Measurements from ENCODE around the gene CELSR3.

The CELSR3 gene

DNA sequence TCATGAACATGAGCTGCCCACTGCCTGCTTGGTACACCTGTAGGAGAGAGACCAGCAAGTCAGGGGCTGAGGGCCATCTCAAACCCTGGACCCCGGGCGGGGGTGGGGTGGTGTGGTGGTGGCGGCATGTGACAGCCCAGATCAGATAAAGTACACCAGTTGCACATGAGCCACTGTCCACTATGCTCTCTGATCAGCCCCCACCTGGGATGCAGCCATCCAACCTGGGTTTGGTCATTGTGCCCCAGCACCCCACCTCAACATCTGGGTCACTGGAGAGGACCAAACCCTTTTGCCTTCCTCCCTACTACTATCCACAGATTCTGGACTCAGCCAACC lies 26.0 kb upstream of the CELSR3 start:
- peaks cover 6% of the 10 kb centered on the region for H3K27me3 Mint-ChIP-seq (ENCODE audit: low read depth, poor library complexity)
- H3K9me3 Mint-ChIP-seq = no peaks in the 10 kb centered on the region
- peaks cover 25% of the 10 kb centered on the region for H3K4me1 Mint-ChIP-seq
- H3K36me3 Mint-ChIP-seq (ENCODE audit: low read depth) = peaks cover 44% of the 10 kb centered on the region
- TF ChIP-seq, protein P1, sequence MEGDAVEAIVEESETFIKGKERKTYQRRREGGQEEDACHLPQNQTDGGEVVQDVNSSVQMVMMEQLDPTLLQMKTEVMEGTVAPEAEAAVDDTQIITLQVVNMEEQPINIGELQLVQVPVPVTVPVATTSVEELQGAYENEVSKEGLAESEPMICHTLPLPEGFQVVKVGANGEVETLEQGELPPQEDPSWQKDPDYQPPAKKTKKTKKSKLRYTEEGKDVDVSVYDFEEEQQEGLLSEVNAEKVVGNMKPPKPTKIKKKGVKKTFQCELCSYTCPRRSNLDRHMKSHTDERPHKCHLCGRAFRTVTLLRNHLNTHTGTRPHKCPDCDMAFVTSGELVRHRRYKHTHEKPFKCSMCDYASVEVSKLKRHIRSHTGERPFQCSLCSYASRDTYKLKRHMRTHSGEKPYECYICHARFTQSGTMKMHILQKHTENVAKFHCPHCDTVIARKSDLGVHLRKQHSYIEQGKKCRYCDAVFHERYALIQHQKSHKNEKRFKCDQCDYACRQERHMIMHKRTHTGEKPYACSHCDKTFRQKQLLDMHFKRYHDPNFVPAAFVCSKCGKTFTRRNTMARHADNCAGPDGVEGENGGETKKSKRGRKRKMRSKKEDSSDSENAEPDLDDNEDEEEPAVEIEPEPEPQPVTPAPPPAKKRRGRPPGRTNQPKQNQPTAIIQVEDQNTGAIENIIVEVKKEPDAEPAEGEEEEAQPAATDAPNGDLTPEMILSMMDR (IDR thresholded peaks at IDR 0.05) = no peak
- no peak overlapping the region for H3K4me3 Mint-ChIP-seq
- no peak overlapping the region for H3K27ac Mint-ChIP-seq
- DNase-seq = no peak

DNA sequence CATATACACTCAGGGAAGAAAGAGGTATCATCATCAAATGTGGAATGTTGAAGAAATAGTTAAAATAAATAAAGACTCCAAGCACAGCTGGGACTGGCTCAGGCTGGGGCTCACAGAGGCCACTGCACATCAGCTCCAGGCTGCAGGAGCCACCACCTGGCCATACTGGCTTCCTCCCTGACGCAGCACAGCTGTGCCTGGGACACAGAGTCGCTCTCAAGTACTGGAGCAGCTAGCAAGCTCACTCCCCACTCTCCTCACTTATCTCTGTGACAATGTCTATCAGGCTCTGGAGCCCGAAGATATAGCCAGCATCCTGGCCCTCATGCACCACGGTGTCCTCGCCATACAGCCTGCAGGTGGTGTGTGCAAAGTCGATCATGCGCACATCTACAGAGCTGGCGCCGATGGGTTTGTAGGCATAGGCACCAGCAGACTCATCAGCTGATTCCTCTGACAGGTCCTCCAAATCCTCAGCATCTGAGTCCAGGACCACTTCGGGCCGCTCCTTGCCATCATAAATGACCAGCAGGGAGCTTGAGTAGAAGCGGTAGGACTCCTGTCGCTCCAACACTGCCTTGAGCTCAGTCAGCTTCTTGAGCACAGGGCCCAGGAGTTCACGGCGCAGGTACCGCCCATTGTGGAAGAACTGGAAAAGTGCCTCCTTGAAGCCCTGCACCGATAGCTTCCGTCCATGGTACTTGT lies 25.5 kb upstream of the CELSR3 start:
- H3K36me3 Mint-ChIP-seq (ENCODE audit: low read depth) = peaks cover 41% of the 10 kb centered on the region
- H3K4me3 Mint-ChIP-seq = no peak overlapping the region
- no peak overlapping the region for H3K27ac Mint-ChIP-seq
- TF ChIP-seq, protein P1 (IDR thresholded peaks at IDR 0.05) = no peak
- DNase-seq = no peak
- H3K27me3 Mint-ChIP-seq (ENCODE audit: low read depth, poor library complexity) = peaks cover 6% of the 10 kb centered on the region
- peaks cover 31% of the 10 kb centered on the region for H3K4me1 Mint-ChIP-seq
- no peaks in the 10 kb centered on the region for H3K9me3 Mint-ChIP-seq

DNA sequence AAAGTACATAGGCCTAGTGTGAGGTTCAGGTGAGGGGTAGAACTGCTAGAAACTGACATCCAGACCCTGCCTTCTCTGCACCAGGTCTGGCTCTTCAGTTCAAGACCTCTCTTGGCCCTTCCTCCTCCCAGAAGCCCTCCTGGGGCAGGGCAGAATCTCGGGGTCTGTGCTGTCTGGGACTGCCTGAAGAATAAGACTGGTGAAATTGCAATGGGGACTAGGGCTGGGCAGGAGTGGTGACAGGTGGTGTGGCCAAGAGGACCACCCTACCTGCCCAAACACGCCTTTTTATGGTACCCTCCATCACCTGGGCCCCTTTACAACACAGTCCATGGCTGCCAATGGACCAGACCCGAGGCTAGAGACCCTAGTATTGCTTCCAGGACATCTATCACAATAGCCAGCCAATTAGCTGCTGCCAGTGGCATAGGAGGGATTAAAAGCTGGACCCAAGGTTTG lies 24.6 kb upstream of the CELSR3 start:
- TF ChIP-seq, protein P1 (IDR thresholded peaks at IDR 0.05) = no peak
- Mint-ChIP-seq H3K27ac (peak overlapping the region; percentile 64), H3K27me3 (ENCODE audit: low read depth, poor library complexity) (peaks cover 6% of the 10 kb centered on the region), H3K4me3 (no peak overlapping the region), H3K9me3 (no peaks in the 10 kb centered on the region), H3K4me1 (peaks cover 31% of the 10 kb centered on the region), H3K36me3 (ENCODE audit: low read depth) (peaks cover 35% of the 10 kb centered on the region)
- no peak for DNase-seq

DNA sequence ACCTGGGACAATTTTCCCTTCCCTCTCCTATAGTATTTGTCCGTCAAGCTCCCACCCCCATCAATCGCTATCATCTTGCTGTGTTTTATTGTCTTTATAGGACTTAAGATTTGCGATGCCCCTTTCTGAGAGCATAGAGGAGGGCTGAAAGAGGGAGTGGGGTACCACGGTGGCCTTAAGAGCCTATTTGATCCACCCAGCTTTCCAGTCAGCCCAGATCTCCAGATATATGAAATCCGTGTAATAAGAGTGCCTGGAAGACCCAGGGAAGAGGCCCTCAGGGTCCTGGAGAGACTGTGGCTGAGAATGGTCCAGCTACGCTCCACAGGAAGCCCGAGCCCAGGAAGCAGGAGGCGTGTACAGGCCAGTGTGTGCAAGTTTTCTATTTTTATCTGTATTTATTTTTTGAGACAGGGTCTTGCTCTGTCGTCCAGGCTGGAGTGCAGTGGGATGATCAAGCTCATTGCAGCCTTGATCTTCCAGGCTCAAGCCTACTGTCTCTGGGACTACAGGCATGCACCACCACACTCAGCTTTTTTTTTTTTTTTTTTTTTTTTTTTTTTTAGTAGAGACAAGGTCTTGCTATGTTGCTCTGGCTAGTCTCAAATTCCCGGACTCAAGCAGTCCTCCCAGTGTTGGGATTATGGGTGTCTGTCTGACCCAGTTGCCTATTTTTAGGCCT lies 24.0 kb upstream of the CELSR3 start:
- peak; percentile 10 for DNase-seq
- Mint-ChIP-seq H3K4me1 (peaks cover 31% of the 10 kb centered on the region), H3K27ac (peak overlapping the region; percentile 64), H3K36me3 (ENCODE audit: low read depth) (peaks cover 37% of the 10 kb centered on the region), H3K27me3 (ENCODE audit: low read depth, poor library complexity) (peaks cover 6% of the 10 kb centered on the region), H3K9me3 (no peaks in the 10 kb centered on the region), H3K4me3 (peak overlapping the region; percentile 92)
- TF ChIP-seq, protein P1 (IDR thresholded peaks at IDR 0.05) = no peak

DNA sequence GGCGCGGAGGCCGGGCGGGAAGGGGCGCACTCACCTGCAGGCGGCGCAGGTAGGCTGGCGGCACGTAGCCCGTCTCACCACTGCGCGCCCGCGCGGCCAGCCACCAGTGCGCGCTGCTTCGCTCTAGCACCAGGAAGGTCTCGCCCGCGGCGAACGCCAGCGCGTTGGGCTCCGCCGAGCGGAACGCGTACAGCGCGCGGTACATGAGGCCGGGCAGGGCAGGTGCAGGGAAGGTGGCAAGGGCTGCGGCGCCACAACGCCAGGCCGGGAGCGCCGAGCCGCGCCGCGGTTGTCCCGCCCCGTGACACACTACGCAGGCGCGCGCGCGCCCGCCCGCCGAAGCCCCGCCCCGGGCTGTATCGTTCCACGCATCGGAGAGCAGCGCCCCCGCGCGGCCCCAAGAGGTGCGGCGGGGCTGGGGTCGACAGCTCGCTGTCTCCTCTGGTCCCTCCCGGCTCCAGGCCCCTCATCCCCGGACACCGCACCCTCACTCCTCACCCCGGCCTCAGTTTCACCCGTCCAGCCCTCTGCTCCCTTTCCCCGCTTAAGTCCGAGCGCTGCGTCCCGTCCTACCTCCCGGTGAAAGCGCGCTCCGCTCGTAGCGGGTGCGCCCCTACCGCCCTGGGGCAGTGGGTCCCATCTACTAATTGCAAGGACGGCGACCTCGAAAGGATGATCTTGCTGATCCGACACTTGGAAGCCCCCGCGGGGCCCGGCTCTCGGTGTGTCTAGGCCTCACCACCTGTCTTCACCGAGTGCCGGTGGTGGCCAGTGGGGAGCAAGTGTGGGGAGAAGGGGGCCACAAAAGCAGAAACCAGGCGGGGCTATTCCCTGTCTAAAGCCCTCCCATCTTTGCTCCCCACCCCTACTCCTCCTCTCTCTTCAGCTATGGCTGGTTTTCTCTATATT lies 23.2 kb upstream of the CELSR3 start, which contains the start of gene NCKIPSD:
NCKIPSD (minus strand) TSS at position 313 of the 909 bp plus-strand sequence; CDS start at position 205, 108 bp downstream.
- Mint-ChIP-seq H3K27me3 (ENCODE audit: low read depth, poor library complexity) (peaks cover 6% of the 10 kb centered on the region), H3K9me3 (no peaks in the 10 kb centered on the region), H3K4me1 (peaks cover 31% of the 10 kb centered on the region), H3K27ac (peak within 1 kb of the TSS; percentile 18), H3K4me3 (peak within 1 kb of the TSS; percentile 92), H3K36me3 (ENCODE audit: low read depth) (peaks cover 33% of the 10 kb centered on the region)
- DNase-seq = peak; percentile 96
- TF ChIP-seq, protein P1 (IDR thresholded peaks at IDR 0.05) = peak; percentile 69
